K562 (cell line): Measurements from ENCODE around the gene CRABP2. TPM values are rescaled to one million over a fixed set of nuclear protein-coding genes. Genes with fewer than 3 reads are reported as not detected.

ENCODE experiments used
- ARHGAP35 ChIP-seq: fragments of 450-650 bp; IDR thresholded peaks from 2 replicates; pipeline ENCODE4 v1.6.1; 2018; ENCODE audit not compliant: partially characterized antibody
- BCLAF1 ChIP-seq, 2 experiments: fragments of 450-650 bp in 1 of 2; IDR thresholded peaks; 2 replicates each; pipeline ENCODE4 v1.6.1; 2011 to 2017; ENCODE audit warnings: low read depth in 2 of 2, antibody characterized with exemption in 1 of 2, borderline replicate concordance in 1 of 2, low read length in 1 of 2, mild to moderate bottlenecking in 1 of 2, mixed read lengths in 1 of 2; ENCODE audit not compliant: control insufficient read depth in 1 of 2
- CC2D1A ChIP-seq: fragments of 450-650 bp; IDR thresholded peaks from 2 replicates; pipeline ENCODE4 v1.6.1; 2017; ENCODE audit warnings: mild to moderate bottlenecking
- CHD1 ChIP-seq: fragments of 200-600 bp; sonication (generic); IDR thresholded peaks from one replicate; pipeline ENCODE4 v1.6.1; 2012; ENCODE audit warnings: mild to moderate bottlenecking, moderate library complexity, low read length, inconsistent platforms
- DNMT1 ChIP-seq: fragments of 450-650 bp; IDR thresholded peaks from 2 replicates; pipeline ENCODE4 v1.6.1; 2016; ENCODE audit warnings: antibody characterized with exemption, mild to moderate bottlenecking
- FOXA1 ChIP-seq: fragments of 450-650 bp; IDR thresholded peaks from 2 replicates; pipeline ENCODE4 v1.6.1; 2016; ENCODE audit warnings: mild to moderate bottlenecking, borderline replicate concordance
- FOXJ3 ChIP-seq: sonication (generic); formaldehyde crosslinking; IDR thresholded peaks from 2 replicates; pipeline ENCODE4 v1.4.0; 2020; ENCODE audit warnings: mild to moderate bottlenecking, missing genetic modification reagents
- ILK ChIP-seq: fragments of 450-650 bp; IDR thresholded peaks from 2 replicates; pipeline ENCODE4 v1.6.1; 2016; ENCODE audit warnings: missing genetic modification characterization, low read depth, mild to moderate bottlenecking, missing compliant biosample characterization, moderate library complexity, borderline replicate concordance
- KLF10 ChIP-seq: fragments of 250-450 bp; sonication (Bioruptor Pico); IDR thresholded peaks from 2 replicates; pipeline ENCODE4 v1.6.1; 2021; ENCODE audit warnings: matching md5 sums
- PHF21A ChIP-seq: fragments of 450-650 bp; IDR thresholded peaks from 2 replicates; pipeline ENCODE4 v1.6.1; 2017; ENCODE audit warnings: low read depth, borderline replicate concordance
- POLR2AphosphoS2 ChIP-seq: IDR thresholded peaks from 2 replicates; pipeline ENCODE4 v1.6.1; 2012; ENCODE audit warnings: low read length, improper control_type of control experiment
- POLR2H ChIP-seq: IDR thresholded peaks from 2 replicates; pipeline ENCODE4 v1.6.1; 2016; ENCODE audit warnings: missing genetic modification characterization, low read depth, mild to moderate bottlenecking, control low read depth, missing compliant biosample characterization, moderate library complexity
- PTRF ChIP-seq: fragments of 450-650 bp; IDR thresholded peaks from 2 replicates; pipeline ENCODE4 v1.6.1; 2016; ENCODE audit warnings: mild to moderate bottlenecking, missing genetic modification characterization, missing compliant biosample characterization
- RBM15 ChIP-seq: fragments of 200-400 bp; formaldehyde crosslinking; IDR thresholded peaks from 2 replicates; pipeline ENCODE4 v1.6.1; 2018; ENCODE audit warnings: mild to moderate bottlenecking, low read length, moderate library complexity; ENCODE audit not compliant: insufficient read depth
- SMARCA4 ChIP-seq: fragments of 450-650 bp; IDR thresholded peaks from 2 replicates; pipeline ENCODE4 v1.6.1; 2016
- SOX6 ChIP-seq: fragments of 450-650 bp; IDR thresholded peaks from 2 replicates; pipeline ENCODE4 v1.6.1; 2014; ENCODE audit warnings: mild to moderate bottlenecking
- STAG1 ChIP-seq: sonication (generic); formaldehyde crosslinking; IDR thresholded peaks from 2 replicates; pipeline ENCODE4 v1.5.0; 2020; ENCODE audit warnings: missing genetic modification reagents, borderline replicate concordance
- SUPT5H ChIP-seq: fragments of 450-650 bp; IDR thresholded peaks from 2 replicates; pipeline ENCODE4 v1.6.1; 2016
- TAF1 ChIP-seq: IDR thresholded peaks from 2 replicates; pipeline ENCODE4 v1.6.1; 2011; ENCODE audit warnings: mild to moderate bottlenecking, low read length, moderate library complexity; ENCODE audit not compliant: insufficient read depth, control insufficient read depth, severe bottlenecking; ENCODE audit errors: extremely low read depth
- THAP12 ChIP-seq: fragments of 250-450 bp; sonication (Bioruptor Pico); IDR thresholded peaks from 2 replicates; pipeline ENCODE4 v1.9.0; 2021; ENCODE audit warnings: mild to moderate bottlenecking, inconsistent platforms
- YY1 ChIP-seq, 3 experiments: IDR thresholded peaks; 2 replicates each; pipeline ENCODE4 v1.6.1; 2011; ENCODE audit warnings: low read length in 2 of 3, mild to moderate bottlenecking in 2 of 3, moderate library complexity in 2 of 3, borderline replicate concordance in 1 of 3, control low read depth in 1 of 3, low read depth in 1 of 3; ENCODE audit not compliant: insufficient read depth in 3 of 3, insufficient replicate concordance in 2 of 3, control insufficient read depth in 1 of 3, insufficient read length in 1 of 3; ENCODE audit errors: extremely low read depth in 1 of 3
- ZNF644 ChIP-seq: fragments of 200-800 bp; sonication (Bioruptor generic); IDR thresholded peaks from 2 replicates; pipeline ENCODE4 v1.6.1; 2016; ENCODE audit warnings: low read depth, missing genetic modification characterization, missing compliant biosample characterization
- ZNF699 ChIP-seq: fragments of 250-450 bp; sonication (Bioruptor Pico); IDR thresholded peaks from 2 replicates; pipeline ENCODE4 v1.8.0; 2021; ENCODE audit warnings: mild to moderate bottlenecking, moderate library complexity; ENCODE audit not compliant: insufficient replicate concordance
- polyA plus RNA-seq, 8 experiments: library from polyadenylated mRNA; depleted of rRNA in 4 of 8; stranded (reverse) in 5 of 8; unstranded in 3 of 8; fragments of >200 nt; fragmentation: Nextera tagmentation in 2 of 8; fragmentation: Illumina TruSeq in 1 of 8; extraction: Ambion mirVana in 2 of 8; extraction: Trizol in 1 of 8; gene quantifications; 2 replicates each; pipeline versions ENCODE4 v1.2.1 to v1.2.3, GENCODE V29; 2011 to 2014; ENCODE audit warnings: inconsistent platforms in 1 of 8, missing spikeins in 1 of 8
- total RNA-seq, 7 experiments: library from RNA; depleted of rRNA in 6 of 7; stranded (reverse); fragments of >200 nt in 6 of 7; fragmentation: Illumina TruSeq in 2 of 7; extraction: Trizol in 2 of 7; gene quantifications; 2 replicates each; pipeline versions ENCODE4 v1.2.1 to v1.2.3, GENCODE V29; 2011 to 2021; ENCODE audit warnings: low replicate concordance in 1 of 7

CRABP2 gene
- total and polyA plus RNA-seq, 9 of the 15 experiments (the other 6 are each of a cell fraction or from before 2014, with no cell fraction given) = 0.30 to 2.5 (median 0.82) TPM

- TF ChIP-seq TAF1 (peak; percentile 82), ZNF699 (CRISPR knock-in tag) (no peak), POLR2AphosphoS2 (no peak), SMARCA4 (no peak), BCLAF1 (IDR thresholded peaks at IDR 0.05; ENCODE audit: borderline replicate concordance in 1 of 2, control insufficient read depth in 1 of 2, low read depth in 2 of 2, low read length in 1 of 2) (0 out of 4 replicates have a peak, but pooled peaks of 1 of the 2 experiments have one; percentile 53), FOXA1 (no peak), YY1 (IDR thresholded peaks at IDR 0.05; ENCODE audit: borderline replicate concordance in 1 of 3, control insufficient read depth in 1 of 3, extremely low read depth in 1 of 3, insufficient read depth in 3 of 3, insufficient read length in 1 of 3, insufficient replicate concordance in 2 of 3, low read depth in 1 of 3, low read length in 2 of 3) (peak in 2 of 3 experiments; percentile 27 to 82), SOX6 (no peak), FOXJ3 (CRISPR knock-in tag) (no peak), STAG1 (peak; percentile 42; the same call in 1 of the 2 replicates), DNMT1 (no peak), KLF10 (CRISPR knock-in tag) (no peak), ARHGAP35 (no peak), PHF21A (no peak), CC2D1A (no peak), THAP12 (CRISPR knock-in tag) (peak; percentile 39; the same call in 1 of the 2 replicates), CHD1 (peak; percentile 82), ILK (tag) (no peak), POLR2H (tag) (no peak), ZNF644 (tag) (no peak), PTRF (tag) (no peak), RBM15 (no peak), SUPT5H (peak; percentile 57)
These were observed 46.5 kb upstream of the CRABP2 start (continued) for GRCh38 chr1:156751757-156752481.
